ENCODE measurements around the gene AMBRA1. TPM values are rescaled to one million over a fixed set of nuclear protein-coding genes. Genes with fewer than 3 reads are reported as not detected.

The AMBRA1 gene
- total RNA-seq, 3 donors from 2014 or later = 32.5 to 38.9 (median 34.1) TPM

GRCh38 chr11:46417711-46418110, 176.1 kb downstream of the AMBRA1 start:
- Histone ChIP-seq H3K36me3 (no peaks in the 10 kb centered on the region), H3K27ac (no peak overlapping the region), H3K4me3 (no peak overlapping the region), H3K27me3 (no peaks in the 10 kb centered on the region), H3K4me1 (no peaks in the 10 kb centered on the region), H3K9me3 (no peaks in the 10 kb centered on the region)
- intact Hi-C loops (cut with DNase I; ENCODE audit: low total_unique reads) = no loop called here
- no peak for DNase-seq (ENCODE audit: low spot score in 2 of 2)
- TF ChIP-seq CTCF (IDR thresholded peaks at IDR 0.05) (no peak), POLR2A (IDR thresholded peaks at IDR 0.05) (no peak), POLR2AphosphoS5 (IDR thresholded peaks at IDR 0.05) (no peak)

DNA sequence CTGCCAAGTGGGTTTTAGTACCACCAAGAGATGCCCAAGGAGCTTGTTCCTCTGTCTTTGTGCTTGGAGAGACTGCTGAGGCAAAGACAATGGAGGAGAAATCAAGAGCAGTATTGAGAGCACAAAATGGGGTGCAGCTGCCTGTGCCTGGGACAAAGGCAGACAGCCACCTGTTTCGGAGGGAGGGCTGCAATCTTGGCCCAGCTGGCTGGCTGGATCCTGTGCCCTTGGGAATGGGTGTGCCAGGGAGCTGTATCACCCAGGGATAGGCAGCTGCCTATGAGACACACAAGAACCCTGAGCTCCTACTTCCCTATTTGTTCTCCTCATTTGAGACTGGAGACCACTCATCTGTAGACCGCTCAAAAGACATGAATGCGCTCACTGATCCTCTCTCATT, 178.9 kb downstream of the AMBRA1 start:
- no peaks in the 10 kb centered on the region for H3K4me1 ChIP-seq
- intact Hi-C loops (cut with DNase I; ENCODE audit: low total_unique reads) = no loop called here
- H3K36me3 ChIP-seq = no peaks in the 10 kb centered on the region
- no peak for DNase-seq (ENCODE audit: low spot score in 2 of 2)
- H3K27ac ChIP-seq = no peak overlapping the region
- no peaks in the 10 kb centered on the region for H3K9me3 ChIP-seq
- no peak overlapping the region for H3K4me3 ChIP-seq
- TF ChIP-seq POLR2AphosphoS5 (IDR thresholded peaks at IDR 0.05) (no peak), CTCF (IDR thresholded peaks at IDR 0.05) (no peak), POLR2A (IDR thresholded peaks at IDR 0.05) (no peak)
- no peaks in the 10 kb centered on the region for H3K27me3 ChIP-seq

- no peaks in the 10 kb centered on the region for H3K9me3 ChIP-seq
- no peak overlapping the region for H3K4me3 ChIP-seq
- DNase-seq (ENCODE audit: low spot score in 2 of 2) = no peak
- H3K4me1 ChIP-seq = no peaks in the 10 kb centered on the region
- H3K27me3 ChIP-seq = no peaks in the 10 kb centered on the region
- H3K36me3 ChIP-seq = no peaks in the 10 kb centered on the region
- intact Hi-C loops (cut with DNase I; ENCODE audit: low total_unique reads) = no loop called here
- no peak overlapping the region for H3K27ac ChIP-seq
- TF ChIP-seq CTCF (IDR thresholded peaks at IDR 0.05) = no peak
- TF ChIP-seq POLR2AphosphoS5 (IDR thresholded peaks at IDR 0.05) = no peak
- no peak for TF ChIP-seq POLR2A (IDR thresholded peaks at IDR 0.05)
Observed at GRCh38 chr11:46414466-46414796, 179.4 kb downstream of the AMBRA1 start.

DNA sequence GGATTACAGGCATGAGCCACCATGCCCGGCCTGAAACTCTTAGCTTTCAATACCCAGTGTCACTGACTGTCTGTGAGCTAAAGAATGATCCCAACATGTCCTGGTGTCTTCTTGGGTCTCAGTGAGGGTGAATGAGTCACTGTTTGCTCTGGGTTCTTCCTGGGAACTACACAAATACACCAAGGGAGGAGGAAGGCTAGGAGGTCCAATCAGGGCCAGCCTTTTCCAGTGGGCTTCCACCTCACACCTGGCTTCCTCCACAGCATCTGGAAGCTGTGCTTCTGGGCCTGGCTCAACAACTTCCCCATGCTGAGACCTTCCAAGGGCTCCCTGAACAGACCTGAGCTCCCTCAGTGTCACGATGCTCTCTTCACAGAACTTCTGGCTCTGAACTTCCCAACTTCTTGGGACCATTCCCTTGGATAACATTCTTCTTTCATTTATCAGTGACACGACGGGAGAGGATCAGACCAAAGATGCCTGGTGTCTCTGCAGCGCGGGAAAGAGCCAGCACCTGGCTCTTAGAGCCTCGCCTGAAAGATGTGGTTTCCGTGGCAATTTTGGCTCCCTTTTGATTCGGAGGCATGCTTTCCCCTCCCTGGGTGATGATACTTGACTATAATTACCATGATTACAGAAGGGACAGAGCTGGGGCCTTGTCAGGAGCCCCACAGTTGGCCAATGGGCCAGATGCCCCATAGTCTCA, 179.9 kb downstream of the AMBRA1 start:
- Histone ChIP-seq H3K27me3 (no peaks in the 10 kb centered on the region), H3K27ac (no peak overlapping the region), H3K4me1 (no peaks in the 10 kb centered on the region), H3K36me3 (no peaks in the 10 kb centered on the region), H3K4me3 (no peak overlapping the region), H3K9me3 (no peaks in the 10 kb centered on the region)
- TF ChIP-seq POLR2AphosphoS5 (IDR thresholded peaks at IDR 0.05) (no peak), POLR2A (IDR thresholded peaks at IDR 0.05) (no peak), CTCF (IDR thresholded peaks at IDR 0.05) (no peak)
- intact Hi-C loops (cut with DNase I; ENCODE audit: low total_unique reads) = no loop called here
- DNase-seq (ENCODE audit: low spot score in 2 of 2) = no peak

DNA sequence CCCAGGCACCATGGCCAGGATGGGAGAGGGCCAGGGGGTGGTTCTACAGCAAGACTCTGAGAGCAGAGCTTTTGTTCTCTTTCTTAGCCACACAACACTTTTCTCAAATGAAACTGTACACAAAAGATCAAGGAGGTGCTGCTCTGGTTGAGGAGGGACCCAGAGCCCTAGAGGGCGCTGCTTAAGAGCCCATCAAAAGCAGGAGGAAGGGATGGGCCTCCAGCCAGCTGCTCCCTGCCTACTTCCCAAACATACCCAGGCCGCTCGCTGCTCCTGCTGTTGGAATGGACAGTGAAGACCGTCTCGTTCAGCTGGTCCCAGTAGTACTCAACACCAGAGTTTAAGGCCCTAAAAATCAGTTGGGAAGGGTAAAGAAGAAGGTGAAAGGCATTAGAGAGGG, 183.8 kb downstream of the AMBRA1 start:
- no peak for TF ChIP-seq POLR2AphosphoS5 (IDR thresholded peaks at IDR 0.05)
- TF ChIP-seq POLR2A (IDR thresholded peaks at IDR 0.05) = no peak
- TF ChIP-seq CTCF (IDR thresholded peaks at IDR 0.05) = no peak
- H3K36me3 ChIP-seq = peaks cover 8% of the 10 kb centered on the region
- DNase-seq (ENCODE audit: low spot score in 2 of 2) = no peak
- intact Hi-C loops (cut with DNase I; ENCODE audit: low total_unique reads) = no loop called here
- no peaks in the 10 kb centered on the region for H3K9me3 ChIP-seq
- no peaks in the 10 kb centered on the region for H3K27me3 ChIP-seq
- H3K4me1 ChIP-seq = no peaks in the 10 kb centered on the region
- no peak overlapping the region for H3K4me3 ChIP-seq
- H3K27ac ChIP-seq = no peak overlapping the region

Measured in breast epithelium (tissue), 4 donors.